Activated naive CD4-positive, alpha-beta T cell treated with anti-CD3 and anti-CD28 coated beads, Interleukin-2, amount 50 U/mL, for 24 hours (primary cell): Measurements from ENCODE around the gene ZNF653.

Experiments
- H3K27ac Mint-ChIP-seq: one replicate; pipeline ENCODE4 v1.8.0; 2021; ENCODE audit warnings: mild to moderate bottlenecking, mixed read lengths
- H3K27me3 Mint-ChIP-seq: one replicate; pipeline ENCODE4 v1.8.0; 2021; ENCODE audit warnings: mixed read lengths
- H3K36me3 Mint-ChIP-seq: one replicate; pipeline ENCODE4 v1.8.0; 2021; ENCODE audit warnings: mixed read lengths
- H3K4me1 Mint-ChIP-seq: one replicate; pipeline ENCODE4 v1.8.0; 2021; ENCODE audit warnings: mixed read lengths
- H3K4me3 Mint-ChIP-seq: one replicate; pipeline ENCODE4 v1.8.0; 2021; ENCODE audit warnings: mild to moderate bottlenecking, mixed read lengths
- H3K9me3 Mint-ChIP-seq: one replicate; pipeline ENCODE4 v1.8.0; 2021; ENCODE audit warnings: mixed read lengths

Gene ZNF653

GRCh38 chr19:11499220-11499726 is 6.4 kb downstream of the ZNF653 start:
- Mint-ChIP-seq H3K4me3 (no peak overlapping the region), H3K4me1 (no peaks in the 10 kb centered on the region), H3K36me3 (peaks cover 5% of the 10 kb centered on the region), H3K9me3 (no peaks in the 10 kb centered on the region), H3K27me3 (no peaks in the 10 kb centered on the region), H3K27ac (no peak overlapping the region)

- no peaks in the 10 kb centered on the region for H3K9me3 Mint-ChIP-seq
- no peaks in the 10 kb centered on the region for H3K4me1 Mint-ChIP-seq
- no peaks in the 10 kb centered on the region for H3K27me3 Mint-ChIP-seq
- peaks cover 5% of the 10 kb centered on the region for H3K36me3 Mint-ChIP-seq
- no peak overlapping the region for H3K27ac Mint-ChIP-seq
- no peak overlapping the region for H3K4me3 Mint-ChIP-seq
These were observed 9.1 kb downstream of the ZNF653 start for GRCh38 chr19:11496391-11497163.

DNA sequence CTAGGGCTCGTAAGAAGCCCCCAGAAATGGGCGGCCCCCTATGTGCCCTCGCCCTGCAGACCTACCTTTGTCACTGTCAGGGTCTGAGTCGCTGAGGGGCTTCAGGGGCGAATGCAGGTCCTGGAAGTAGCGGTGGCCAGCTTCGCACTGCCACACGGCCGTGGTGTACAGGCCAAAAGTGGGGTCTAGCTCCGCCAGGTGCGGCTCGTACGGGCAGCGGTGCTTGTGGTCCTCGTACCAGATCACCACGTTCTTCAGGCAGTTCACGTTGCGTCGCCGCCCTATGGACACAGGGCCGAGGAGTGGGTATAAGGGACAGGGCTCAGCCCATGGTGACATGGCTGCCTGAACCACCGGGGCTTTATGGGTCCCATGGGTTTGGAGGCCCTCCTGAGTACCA is 9.8 kb downstream of the ZNF653 start:
- Mint-ChIP-seq H3K27me3 (no peaks in the 10 kb centered on the region), H3K36me3 (peaks cover 7% of the 10 kb centered on the region), H3K4me1 (no peaks in the 10 kb centered on the region), H3K27ac (no peak overlapping the region), H3K4me3 (no peak overlapping the region), H3K9me3 (no peaks in the 10 kb centered on the region)

- Mint-ChIP-seq H3K36me3 (peaks cover 8% of the 10 kb centered on the region), H3K4me3 (no peak overlapping the region), H3K9me3 (no peaks in the 10 kb centered on the region), H3K27me3 (no peaks in the 10 kb centered on the region), H3K4me1 (no peaks in the 10 kb centered on the region), H3K27ac (no peak overlapping the region)
These were observed 10.2 kb downstream of the ZNF653 start for GRCh38 chr19:11495481-11495880.

GRCh38 chr19:11494634-11495285 is 10.9 kb downstream of the ZNF653 start:
- Mint-ChIP-seq H3K4me1 (no peaks in the 10 kb centered on the region), H3K27me3 (no peaks in the 10 kb centered on the region), H3K27ac (no peak overlapping the region), H3K9me3 (no peaks in the 10 kb centered on the region), H3K36me3 (peaks cover 8% of the 10 kb centered on the region), H3K4me3 (no peak overlapping the region)

DNA sequence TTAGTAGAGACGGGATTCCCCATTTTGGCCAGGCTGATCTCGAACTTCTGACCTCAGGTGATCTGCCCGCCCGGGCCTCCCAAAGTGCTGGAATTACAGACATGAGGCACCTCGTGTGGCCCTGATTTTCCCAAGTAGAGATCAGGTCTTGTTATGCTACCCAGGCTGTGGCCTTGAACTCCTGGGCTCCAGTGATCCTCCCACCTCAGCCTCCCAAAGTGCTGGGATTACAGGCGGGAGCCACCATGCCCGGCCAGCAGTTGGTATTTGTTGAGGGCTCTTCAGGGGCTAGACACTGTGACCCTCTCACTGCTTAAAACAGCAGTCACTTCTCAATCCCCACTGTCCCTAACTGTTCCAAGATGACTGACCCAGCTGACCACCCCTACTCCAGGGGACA is 16.3 kb downstream of the ZNF653 start:
- Mint-ChIP-seq H3K27ac (no peak overlapping the region), H3K27me3 (peaks cover 3% of the 10 kb centered on the region), H3K4me1 (no peaks in the 10 kb centered on the region), H3K9me3 (no peaks in the 10 kb centered on the region), H3K4me3 (no peak overlapping the region), H3K36me3 (peaks cover 9% of the 10 kb centered on the region)

GRCh38 chr19:11486661-11487503 is 18.8 kb downstream of the ZNF653 start:
- no peak overlapping the region for H3K4me3 Mint-ChIP-seq
- H3K36me3 Mint-ChIP-seq = peaks cover 12% of the 10 kb centered on the region
- no peak overlapping the region for H3K27ac Mint-ChIP-seq
- peaks cover 5% of the 10 kb centered on the region for H3K4me1 Mint-ChIP-seq
- no peaks in the 10 kb centered on the region for H3K9me3 Mint-ChIP-seq
- H3K27me3 Mint-ChIP-seq = peaks cover 4% of the 10 kb centered on the region

GRCh38 chr19:11485245-11485837 is 20.3 kb downstream of the ZNF653 start:
- peaks cover 8% of the 10 kb centered on the region for H3K36me3 Mint-ChIP-seq
- peak overlapping the region; percentile 44 for H3K4me3 Mint-ChIP-seq
- H3K27me3 Mint-ChIP-seq = peaks cover 12% of the 10 kb centered on the region
- H3K9me3 Mint-ChIP-seq = no peaks in the 10 kb centered on the region
- no peak overlapping the region for H3K27ac Mint-ChIP-seq
- peaks cover 14% of the 10 kb centered on the region for H3K4me1 Mint-ChIP-seq

GRCh38 chr19:11483366-11484111 is 22.1 kb downstream of the ZNF653 start:
- Mint-ChIP-seq H3K4me3 (no peak overlapping the region), H3K36me3 (peaks cover 7% of the 10 kb centered on the region), H3K27ac (no peak overlapping the region), H3K9me3 (no peaks in the 10 kb centered on the region), H3K4me1 (peaks cover 18% of the 10 kb centered on the region), H3K27me3 (peaks cover 18% of the 10 kb centered on the region)

DNA sequence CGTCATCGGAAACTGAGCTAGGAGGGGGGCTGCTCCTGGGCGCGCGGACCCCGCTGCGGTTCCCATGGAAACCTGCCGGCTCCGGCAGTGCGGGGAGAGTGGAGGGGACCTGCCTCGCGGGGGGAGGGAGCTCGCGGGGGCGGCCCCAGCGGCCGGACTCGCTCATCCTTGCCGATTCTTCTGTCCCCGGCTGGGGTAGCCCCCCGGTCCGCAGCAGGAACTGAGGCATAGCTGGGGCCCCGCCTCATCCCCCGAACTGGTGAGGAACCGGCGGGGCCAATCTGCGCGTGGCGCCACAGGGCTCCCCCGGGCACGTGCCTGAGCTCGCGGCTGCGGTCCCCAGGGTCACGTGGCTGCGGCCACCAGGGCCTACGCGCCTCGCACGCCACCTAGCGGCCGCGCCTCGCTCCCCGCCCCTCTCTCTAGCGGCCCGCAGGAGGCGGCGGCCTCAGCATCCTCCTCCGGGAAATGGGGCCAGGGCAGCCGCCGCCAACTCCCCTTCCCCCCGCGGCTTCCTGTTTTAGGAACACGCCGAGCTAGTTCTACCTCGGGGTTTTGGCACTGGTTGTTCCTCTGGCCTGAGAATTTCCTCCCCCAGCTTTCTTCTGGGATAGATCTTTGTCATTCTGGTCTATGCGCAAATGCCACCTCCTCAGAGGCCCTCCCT is 23.1 kb downstream of the ZNF653 start:
- Mint-ChIP-seq H3K4me3 (peak overlapping the region; percentile 76), H3K9me3 (no peaks in the 10 kb centered on the region), H3K4me1 (peaks cover 18% of the 10 kb centered on the region), H3K27me3 (peaks cover 20% of the 10 kb centered on the region), H3K27ac (peak overlapping the region; percentile 70), H3K36me3 (peaks cover 7% of the 10 kb centered on the region)

DNA sequence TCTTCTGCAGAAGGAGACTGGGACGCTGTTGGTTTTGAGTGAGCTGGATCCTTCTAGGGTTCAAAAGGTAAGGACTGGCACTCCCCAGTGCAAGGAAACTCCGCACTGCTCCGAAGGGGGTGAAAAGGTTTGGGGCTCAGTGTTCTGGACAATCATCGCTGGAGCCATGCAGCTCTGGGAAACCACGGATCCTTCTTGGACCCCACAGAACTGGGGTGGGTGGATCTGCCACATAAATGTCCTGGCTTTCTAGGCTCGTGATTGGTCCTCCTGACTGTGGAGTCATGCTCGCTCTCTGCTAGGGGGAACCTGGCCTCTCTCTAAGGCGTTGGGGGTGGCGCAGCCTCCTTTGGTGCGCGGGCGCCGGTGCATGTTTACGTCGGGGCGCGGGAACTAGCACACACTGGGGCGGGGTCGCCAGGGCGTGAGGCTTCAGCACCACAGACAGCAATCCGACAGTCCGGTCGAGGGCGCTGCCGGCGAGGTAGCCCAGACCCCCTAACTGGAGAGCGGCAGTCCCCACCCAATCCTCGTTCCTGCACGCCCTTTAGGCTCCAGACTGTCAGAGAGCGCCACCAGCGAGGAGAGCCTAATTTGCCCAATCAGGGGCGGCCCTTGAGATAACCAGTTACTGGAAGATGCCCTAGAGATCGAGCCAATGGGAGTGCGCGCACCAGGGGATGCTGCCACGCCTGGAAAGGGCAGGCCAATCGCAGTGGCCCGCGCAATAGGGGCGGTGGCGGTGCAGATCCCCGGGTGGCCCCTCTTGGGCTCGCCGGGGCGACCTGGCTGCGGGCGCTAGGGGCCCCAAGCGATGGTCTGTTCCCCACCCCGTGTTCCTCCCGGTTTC is 23.9 kb downstream of the ZNF653 start:
- Mint-ChIP-seq H3K9me3 (no peaks in the 10 kb centered on the region), H3K27ac (peak overlapping the region; percentile 70), H3K4me1 (peaks cover 18% of the 10 kb centered on the region), H3K27me3 (peaks cover 20% of the 10 kb centered on the region), H3K36me3 (peaks cover 7% of the 10 kb centered on the region), H3K4me3 (peak overlapping the region; percentile 76)

- peaks cover 7% of the 10 kb centered on the region for H3K36me3 Mint-ChIP-seq
- no peaks in the 10 kb centered on the region for H3K9me3 Mint-ChIP-seq
- H3K27ac Mint-ChIP-seq = no peak within 1 kb of the TSS
- peaks cover 18% of the 10 kb centered on the region for H3K4me1 Mint-ChIP-seq
- H3K4me3 Mint-ChIP-seq = peak within 1 kb of the TSS; percentile 76
- H3K27me3 Mint-ChIP-seq = peaks cover 20% of the 10 kb centered on the region
These were observed 24.7 kb downstream of the ZNF653 start, which contains the start of gene ELAVL3 for GRCh38 chr19:11480715-11481533. TSS of gene ELAVL3 (minus strand) at chr19:11481046. CDS start at chr19:11480608, 438 bp downstream.
